Kidney (tissue), 14 donors: Measurements from ENCODE around the gene CMTM7. TPM values are rescaled to one million over a fixed set of nuclear protein-coding genes. Genes with fewer than 3 reads are reported as not detected.

ENCODE experiments used
- DNase-seq, 5 donors: peaks; one replicate each; pipeline ENCODE4 v3.0.0-alpha.2; 2013 to 2020
- FAIRE-seq: peaks from 2 replicates; lab custom pipeline; 2012; peaks lifted over from hg19 to GRCh38; lab: Jason Lieb, UNC
- H3K27ac ChIP-seq, 2 donors: one replicate each; pipeline ENCODE4 v1.7.0; 2013; ENCODE audit warnings: low read depth in 2 of 2, low read length in 2 of 2, inconsistent platforms in 1 of 2
- H3K27me3 ChIP-seq: one replicate; pipeline ENCODE4 v1.7.1; 2013; ENCODE audit warnings: low read length, inconsistent platforms; ENCODE audit not compliant: control insufficient read depth, insufficient read depth
- H3K36me3 ChIP-seq, 3 donors: one replicate each; pipeline versions ENCODE4 v1.7.0 to v1.7.1; 2013; ENCODE audit warnings: low read length in 3 of 3, control low read depth in 1 of 3, inconsistent platforms in 1 of 3; ENCODE audit not compliant: insufficient read depth in 3 of 3, control insufficient read depth in 2 of 3
- H3K4me1 ChIP-seq, 3 donors: one replicate each; pipeline versions ENCODE4 v1.7.0 to v1.7.1; 2013; ENCODE audit warnings: low read length in 3 of 3, inconsistent platforms in 1 of 3, low read depth in 1 of 3; ENCODE audit not compliant: control insufficient read depth in 2 of 3, insufficient read depth in 2 of 3
- H3K4me3 ChIP-seq, 3 donors: one replicate each; pipeline versions ENCODE4 v1.7.0 to v1.8.1; 2013; ENCODE audit warnings: low read length in 3 of 3, control low read depth in 1 of 3, inconsistent platforms in 1 of 3
- H3K9ac ChIP-seq, 3 donors: one replicate each; pipeline versions ENCODE4 v1.7.0 to v1.7.1; 2013; ENCODE audit warnings: low read length in 3 of 3, control low read depth in 1 of 3, inconsistent platforms in 1 of 3
- H3K9me3 ChIP-seq, 3 donors: one replicate each; pipeline versions ENCODE4 v1.7.0 to v1.7.1; 2013; ENCODE audit warnings: low read length in 3 of 3, control low read depth in 1 of 3, inconsistent platforms in 1 of 3; ENCODE audit not compliant: control insufficient read depth in 2 of 3, insufficient read depth in 1 of 3
- CTCF ChIP-seq: IDR thresholded peaks from 3 replicates; pipeline ENCODE4 v1.5.1; 2012; ENCODE audit warnings: mild to moderate bottlenecking, moderate library complexity, borderline replicate concordance; ENCODE audit not compliant: insufficient read depth; ENCODE audit errors: extremely low read depth
- intact Hi-C: fragments of 100-400 bp; cut with DNase I; formaldehyde crosslinking; loops from one replicate; pipeline ENCODE4 v1.11.1; 2022
- polyA plus RNA-seq: library from polyadenylated mRNA; stranded (reverse); fragments of 350-450 nt; fragmentation: Illumina TruSeq; extraction: RNeasy Lipid Tissue Mini Kit (QIAGEN cat#74804); gene quantifications from one replicate; pipeline ENCODE4 v1.2.3, GENCODE V29; 2014; ENCODE audit warnings: low read depth, low replicate concordance; ENCODE audit not compliant: insufficient read depth
- total RNA-seq: library from RNA; stranded (reverse); fragmentation: NEBNext Ultra II Directional; extraction: Animal tissue kit (Norgen Biotek cat#: 25700); gene quantifications from one replicate; pipeline ENCODE4 v1.2.1, GENCODE V29; 2021
- donor health status: control.
- donor health status: control.
- donor health status: control.
- donor health status: control.
- donor health status: control.
- donor health status: DM: yes; HTN: yes; CAD: no.
- donor health status: Normal renal cell carcinoma (clear cell type).

Gene CMTM7
- total and polyA plus RNA-seq, 2 donors from 2014 or later = 26.0 to 38.2 TPM

- peaks cover 0 to 4% (median 2%) of the 10 kb centered on the region in 3 donors for H3K4me1 ChIP-seq
- H3K4me3 ChIP-seq = no peak overlapping the region
- intact Hi-C loops = no loop called here
- TF ChIP-seq CTCF = no peak
- FAIRE-seq = no peak
- no peak overlapping the region for H3K27ac ChIP-seq
- H3K36me3 ChIP-seq = no peaks in the 10 kb centered on the region
- H3K27me3 ChIP-seq = no peaks in the 10 kb centered on the region
- no peak for DNase-seq
- H3K9ac ChIP-seq = no peak overlapping the region
- H3K9me3 ChIP-seq = no peaks in the 10 kb centered on the region
Measured at GRCh38 chr3:32349184-32349583, 42.5 kb upstream of the CMTM7 start.

GRCh38 chr3:32352563-32352962 lies 39.1 kb upstream of the CMTM7 start:
- no peak for FAIRE-seq
- Histone ChIP-seq H3K27me3 (no peaks in the 10 kb centered on the region), H3K4me3 (no peak overlapping the region), H3K36me3 (no peaks in the 10 kb centered on the region), H3K9ac (no peak overlapping the region), H3K4me1 (peaks cover 0 to 2% (median 0%) of the 10 kb centered on the region in 3 donors), H3K9me3 (no peaks in the 10 kb centered on the region), H3K27ac (no peak overlapping the region)
- DNase-seq = no peak
- TF ChIP-seq CTCF = no peak
- intact Hi-C loops = no loop called here

GRCh38 chr3:32353351-32353750 lies 38.3 kb upstream of the CMTM7 start:
- no peak overlapping the region for H3K9ac ChIP-seq
- no peaks in the 10 kb centered on the region for H3K4me1 ChIP-seq
- DNase-seq (no peak), FAIRE-seq (no peak)
- H3K36me3 ChIP-seq = no peaks in the 10 kb centered on the region
- no peak overlapping the region for H3K27ac ChIP-seq
- TF ChIP-seq CTCF = no peak
- no peaks in the 10 kb centered on the region for H3K27me3 ChIP-seq
- intact Hi-C loops = no loop called here
- no peak overlapping the region for H3K4me3 ChIP-seq
- no peaks in the 10 kb centered on the region for H3K9me3 ChIP-seq

GRCh38 chr3:32354362-32354778 lies 37.3 kb upstream of the CMTM7 start:
- no peak for TF ChIP-seq CTCF
- Histone ChIP-seq H3K4me3 (no peak overlapping the region), H3K9ac (no peak overlapping the region), H3K4me1 (no peaks in the 10 kb centered on the region), H3K27me3 (no peaks in the 10 kb centered on the region), H3K9me3 (no peaks in the 10 kb centered on the region), H3K36me3 (no peaks in the 10 kb centered on the region), H3K27ac (no peak overlapping the region)
- intact Hi-C loops = no loop called here
- FAIRE-seq (no peak), DNase-seq (no peak)
